ENCODE data around the gene FBXL7.

DNA sequence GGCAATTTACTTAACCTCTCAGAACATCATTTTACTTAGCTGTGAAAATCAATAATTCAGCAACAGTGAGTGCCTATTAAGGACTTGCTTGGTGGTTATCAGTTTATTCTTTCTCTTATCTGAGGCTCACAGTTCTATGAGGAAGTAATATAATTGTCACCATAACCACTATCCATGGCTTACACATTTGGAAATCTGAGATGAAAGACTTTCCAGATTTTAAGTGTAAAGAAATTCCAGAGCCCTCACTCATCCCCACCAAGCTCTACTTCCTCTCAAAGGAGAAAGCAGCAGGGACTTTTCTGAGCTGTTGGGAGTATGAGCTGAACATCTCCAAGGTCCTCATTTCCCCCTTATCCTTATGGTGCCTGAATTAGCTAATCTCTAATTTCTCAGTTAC is 321.5 kb downstream of the FBXL7 start:
- TF ChIP-seq CTCF (IDR thresholded peaks at IDR 0.05): no peak
- TF ChIP-seq EZH2 (IDR thresholded peaks at IDR 0.05; ENCODE audit: borderline replicate concordance, insufficient read depth, low read depth, low read length, poor library complexity, severe bottlenecking): no peak

Data from B cell (primary cell).